ENCODE measurements around the gene REEP6.

REEP6 gene

GRCh38 chr19:1482361-1483130 lies 8.4 kb upstream of the REEP6 start:
- H3K27ac Mint-ChIP-seq, result no peak overlapping the region
- peaks cover 3% of the 10 kb centered on the region for H3K27me3 Mint-ChIP-seq (ENCODE audit: low read depth)
- H3K9me3 Mint-ChIP-seq, result no peaks in the 10 kb centered on the region
- peaks cover 6% of the 10 kb centered on the region for H3K4me1 Mint-ChIP-seq
- peak overlapping the region in 1 of 3 experiments; percentile 29 for H3K4me3 Mint-ChIP-seq
- TF ChIP-seq CTCF (IDR thresholded peaks at IDR 0.05; ENCODE audit: unreplicated experiment in 3 of 3), result no peak
- H3K36me3 Mint-ChIP-seq (ENCODE audit: low read depth), result no peaks in the 10 kb centered on the region

- no peak overlapping the region for H3K4me3 Mint-ChIP-seq
- H3K27ac Mint-ChIP-seq, result no peak overlapping the region
- H3K27me3 Mint-ChIP-seq (ENCODE audit: low read depth), result peaks cover 3% of the 10 kb centered on the region
- H3K36me3 Mint-ChIP-seq (ENCODE audit: low read depth), result no peaks in the 10 kb centered on the region
- H3K9me3 Mint-ChIP-seq, result no peaks in the 10 kb centered on the region
- H3K4me1 Mint-ChIP-seq, result peaks cover 6% of the 10 kb centered on the region
- TF ChIP-seq CTCF (IDR thresholded peaks at IDR 0.05; ENCODE audit: unreplicated experiment in 3 of 3), result no peak
These were observed 7.6 kb upstream of the REEP6 start for GRCh38 chr19:1483131-1483978.

- H3K27ac Mint-ChIP-seq, result no peak overlapping the region
- H3K4me1 Mint-ChIP-seq, result peaks cover 4% of the 10 kb centered on the region
- H3K4me3 Mint-ChIP-seq, result no peak overlapping the region
- H3K27me3 Mint-ChIP-seq (ENCODE audit: low read depth), result peaks cover 3% of the 10 kb centered on the region
- TF ChIP-seq CTCF (IDR thresholded peaks at IDR 0.05; ENCODE audit: unreplicated experiment in 3 of 3), result no peak
- H3K9me3 Mint-ChIP-seq, result no peaks in the 10 kb centered on the region
- no peaks in the 10 kb centered on the region for H3K36me3 Mint-ChIP-seq (ENCODE audit: low read depth)
These were observed 7.0 kb upstream of the REEP6 start for GRCh38 chr19:1483979-1484428.

- H3K27ac Mint-ChIP-seq, result no peak overlapping the region
- peaks cover 4% of the 10 kb centered on the region for H3K4me1 Mint-ChIP-seq
- no peak for TF ChIP-seq CTCF (IDR thresholded peaks at IDR 0.05; ENCODE audit: unreplicated experiment in 3 of 3)
- H3K4me3 Mint-ChIP-seq, result no peak overlapping the region
- no peaks in the 10 kb centered on the region for H3K36me3 Mint-ChIP-seq (ENCODE audit: low read depth)
- peaks cover 5% of the 10 kb centered on the region for H3K27me3 Mint-ChIP-seq (ENCODE audit: low read depth)
- H3K9me3 Mint-ChIP-seq, result no peaks in the 10 kb centered on the region
These were observed 4.0 kb upstream of the REEP6 start for GRCh38 chr19:1486720-1487575.

GRCh38 chr19:1487576-1488281 lies 3.3 kb upstream of the REEP6 start:
- Mint-ChIP-seq H3K4me3 (no peak overlapping the region), H3K27me3 (ENCODE audit: low read depth) (peaks cover 11% of the 10 kb centered on the region), H3K36me3 (ENCODE audit: low read depth) (no peaks in the 10 kb centered on the region), H3K9me3 (no peaks in the 10 kb centered on the region), H3K27ac (no peak overlapping the region), H3K4me1 (peaks cover 5% of the 10 kb centered on the region)
- no peak for TF ChIP-seq CTCF (IDR thresholded peaks at IDR 0.05; ENCODE audit: unreplicated experiment in 3 of 3)

Data from nephron (organoid).